ENCODE results near the gene FSD1.
"Not testable (repeated sequence)": the region's sequence is repeated elsewhere in the genome, so short reads cannot be mapped to it uniquely, and the experiment has no call there.

The FSD1 gene

DNA sequence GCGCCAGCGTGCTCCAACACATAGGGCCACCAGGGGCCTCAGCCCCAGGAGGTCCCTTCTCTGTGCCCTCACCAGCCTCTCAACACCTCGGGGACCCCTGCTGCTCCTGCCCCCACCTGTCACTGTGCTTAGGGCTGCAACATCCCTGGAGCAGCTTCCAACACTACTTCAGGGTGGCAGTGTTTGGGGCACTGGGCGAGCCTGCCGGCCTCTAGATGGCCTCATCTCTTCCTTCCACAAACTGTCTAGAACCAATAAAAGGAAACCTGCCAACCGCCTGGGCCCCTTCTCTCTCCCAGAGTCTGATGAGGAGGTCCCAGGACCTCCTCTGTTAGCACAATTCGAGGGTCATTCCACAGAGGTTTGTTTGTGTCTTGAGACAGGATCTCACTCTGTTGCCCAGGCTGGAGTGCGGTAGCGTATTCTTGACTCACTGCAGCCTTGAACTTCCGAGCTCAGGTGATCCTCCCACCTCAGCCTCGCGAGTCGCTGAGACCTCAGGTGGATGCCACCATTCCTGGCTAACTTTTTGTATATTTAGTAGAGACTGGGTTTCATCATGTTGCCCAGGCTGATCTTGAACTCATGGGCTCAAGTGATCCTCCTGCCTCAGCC lies 35.5 kb upstream of the FSD1 start:
- peaks cover 15 to 19% of the 10 kb centered on the region in 2 donors for H3K36me3 ChIP-seq (ENCODE audit: control insufficient read depth in 2 of 2, insufficient read depth in 2 of 2, low read length in 2 of 2)
- H3K27ac ChIP-seq (ENCODE audit: low read length) = no peak overlapping the region
- no peaks in the 10 kb centered on the region for H3K4me1 ChIP-seq (ENCODE audit: control insufficient read depth, insufficient read depth, low read length)
- no peaks in the 10 kb centered on the region for H3K27me3 ChIP-seq (ENCODE audit: control insufficient read depth in 1 of 2, insufficient read depth in 2 of 2, low read length in 2 of 2)
- no peak overlapping the region for H3K9ac ChIP-seq (ENCODE audit: low read length in 2 of 2)
- H3K4me3 ChIP-seq (ENCODE audit: low read length in 2 of 2) = no peak overlapping the region
- no peaks in the 10 kb centered on the region for H3K9me3 ChIP-seq (ENCODE audit: control insufficient read depth in 2 of 2, low read length in 2 of 2)

DNA sequence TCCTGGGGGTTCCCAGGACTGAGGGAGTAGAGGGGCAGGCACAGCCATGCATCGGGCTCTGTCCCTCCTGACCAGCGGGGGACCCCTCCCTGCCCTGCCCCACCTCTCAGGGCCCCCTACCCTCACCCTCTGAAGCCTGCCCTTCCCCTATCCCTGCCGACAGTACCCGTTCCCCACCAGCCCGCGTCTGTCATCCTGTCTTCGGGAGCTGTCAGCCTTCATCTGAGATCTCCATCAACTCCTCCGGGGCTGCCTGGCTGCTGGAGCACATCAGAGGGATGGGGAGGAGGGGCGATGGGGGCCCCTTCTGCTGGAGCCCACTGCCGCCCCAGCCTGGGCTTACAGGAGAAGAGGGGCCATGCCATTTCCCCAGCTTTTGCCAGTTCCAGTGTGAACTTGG lies 31.5 kb upstream of the FSD1 start:
- Histone ChIP-seq H3K27me3 (ENCODE audit: control insufficient read depth in 1 of 2, insufficient read depth in 2 of 2, low read length in 2 of 2) (peaks cover under 1 to 3% of the 10 kb centered on the region in 2 donors), H3K36me3 (ENCODE audit: control insufficient read depth in 2 of 2, insufficient read depth in 2 of 2, low read length in 2 of 2) (peaks cover 11 to 12% of the 10 kb centered on the region in 2 donors), H3K27ac (ENCODE audit: low read length) (no peak overlapping the region), H3K9me3 (ENCODE audit: control insufficient read depth in 2 of 2, low read length in 2 of 2) (no peaks in the 10 kb centered on the region), H3K4me3 (ENCODE audit: low read length in 2 of 2) (no peak overlapping the region), H3K9ac (ENCODE audit: low read length in 2 of 2) (no peak overlapping the region), H3K4me1 (ENCODE audit: control insufficient read depth, insufficient read depth, low read length) (no peaks in the 10 kb centered on the region)

DNA sequence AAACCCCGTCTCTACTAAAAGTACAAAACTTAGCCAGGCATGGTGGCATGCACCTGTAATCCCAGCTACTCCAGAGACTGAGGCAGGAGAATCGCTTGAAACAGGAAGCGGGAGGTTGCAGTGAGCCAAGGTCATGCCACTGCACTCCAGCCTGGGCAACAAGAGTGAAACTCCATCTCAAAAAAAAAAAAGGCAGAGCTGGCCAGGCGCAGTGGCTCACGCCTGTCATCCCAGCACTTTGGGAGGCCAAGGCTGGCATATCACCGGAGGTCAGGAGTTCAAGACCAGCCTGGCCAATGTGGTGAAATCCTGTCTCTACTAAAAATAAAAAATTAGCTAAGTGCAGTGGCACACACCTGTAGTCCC lies 30.1 kb upstream of the FSD1 start:
- not testable (repeated sequence) for H3K9me3 ChIP-seq (ENCODE audit: control insufficient read depth in 2 of 2, low read length in 2 of 2); H3K27ac ChIP-seq (ENCODE audit: low read length); H3K4me1 ChIP-seq (ENCODE audit: control insufficient read depth, insufficient read depth, low read length); H3K36me3 ChIP-seq (ENCODE audit: control insufficient read depth in 2 of 2, insufficient read depth in 2 of 2, low read length in 2 of 2); H3K9ac ChIP-seq (ENCODE audit: low read length in 2 of 2); H3K4me3 ChIP-seq (ENCODE audit: low read length in 2 of 2)
- H3K27me3 ChIP-seq (ENCODE audit: control insufficient read depth in 1 of 2, insufficient read depth in 2 of 2, low read length in 2 of 2) = peaks cover 7 to 11% of the 10 kb centered on the region in 2 donors

- Histone ChIP-seq H3K27ac (ENCODE audit: low read length) (no peak overlapping the region), H3K9ac (ENCODE audit: low read length in 2 of 2) (no peak overlapping the region), H3K27me3 (ENCODE audit: control insufficient read depth in 1 of 2, insufficient read depth in 2 of 2, low read length in 2 of 2) (peaks cover 18 to 29% of the 10 kb centered on the region in 2 donors)
These were observed 27.2 kb upstream of the FSD1 start for GRCh38 chr19:4277191-4277696.

GRCh38 chr19:4278010-4278409 lies 26.4 kb upstream of the FSD1 start:
- Histone ChIP-seq H3K9me3 (ENCODE audit: control insufficient read depth in 2 of 2, low read length in 2 of 2) (no peaks in the 10 kb centered on the region), H3K27me3 (ENCODE audit: control insufficient read depth in 1 of 2, insufficient read depth in 2 of 2, low read length in 2 of 2) (peaks cover 21 to 32% of the 10 kb centered on the region in 2 donors), H3K4me1 (ENCODE audit: control insufficient read depth, insufficient read depth, low read length) (peaks cover 9% of the 10 kb centered on the region), H3K36me3 (ENCODE audit: control insufficient read depth in 2 of 2, insufficient read depth in 2 of 2, low read length in 2 of 2) (no peaks in the 10 kb centered on the region), H3K9ac (ENCODE audit: low read length in 2 of 2) (no peak overlapping the region), H3K4me3 (ENCODE audit: low read length in 2 of 2) (no peak overlapping the region), H3K27ac (ENCODE audit: low read length) (no peak overlapping the region)

More at GRCh38 chr19:4277191-4277696, 27.2 kb upstream of the FSD1 start:
- Histone ChIP-seq H3K36me3 (ENCODE audit: control insufficient read depth in 2 of 2, insufficient read depth in 2 of 2, low read length in 2 of 2) (no peaks in the 10 kb centered on the region), H3K4me3 (ENCODE audit: low read length in 2 of 2) (no peak overlapping the region), H3K4me1 (ENCODE audit: control insufficient read depth, insufficient read depth, low read length) (peaks cover 9% of the 10 kb centered on the region), H3K9me3 (ENCODE audit: control insufficient read depth in 2 of 2, low read length in 2 of 2) (no peaks in the 10 kb centered on the region)

DNA sequence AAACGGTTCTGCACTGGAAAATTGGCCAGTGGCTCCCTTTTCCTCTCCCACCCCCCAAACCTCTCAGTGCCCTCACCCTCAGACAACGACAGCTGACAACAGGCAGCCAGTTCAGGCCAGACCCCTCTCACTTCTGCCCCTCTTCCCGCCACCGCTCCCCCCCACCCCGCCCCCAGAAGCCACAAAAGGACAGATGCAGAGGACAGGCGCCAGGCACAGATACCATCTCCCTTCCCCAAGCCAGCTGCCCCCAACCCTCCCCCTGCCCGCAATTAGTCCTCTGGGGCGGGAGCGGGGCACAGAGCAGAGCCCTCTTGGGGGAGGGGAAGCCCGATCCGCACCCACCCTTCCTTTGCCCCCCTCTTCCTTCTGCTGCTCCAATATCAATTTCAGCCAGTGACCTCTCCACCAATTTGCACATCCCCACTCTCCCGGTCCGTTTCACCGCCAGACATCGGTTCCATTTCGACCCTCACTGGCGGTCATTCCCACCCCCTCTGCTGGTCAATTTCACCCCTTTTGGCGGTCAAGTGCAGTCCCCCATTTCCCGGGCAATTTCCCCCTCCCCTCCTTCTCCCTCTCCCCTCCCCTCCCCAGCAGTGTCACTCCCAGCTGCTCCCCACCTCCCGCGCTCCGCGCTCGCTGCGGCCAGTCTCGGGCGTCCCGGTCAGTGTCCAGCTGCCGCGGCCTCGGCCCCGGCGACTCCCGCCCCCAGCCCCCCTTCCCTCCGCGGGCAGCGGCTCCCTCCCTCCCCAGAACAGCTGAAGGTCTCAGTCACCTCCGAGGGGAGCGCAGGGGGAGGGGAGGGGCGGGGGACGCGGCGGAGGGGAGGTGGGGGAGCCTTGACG lies 25.8 kb upstream of the FSD1 start, which contains the start of gene SHD:
Gene SHD (plus strand): TSS at position 848 of the 848 bp plus-strand sequence. CDS start 798 bp downstream, outside the sequence.
- Histone ChIP-seq H3K27me3 (ENCODE audit: control insufficient read depth in 1 of 2, insufficient read depth in 2 of 2, low read length in 2 of 2) (peaks cover 23 to 32% of the 10 kb centered on the region in 2 donors), H3K27ac (ENCODE audit: low read length) (no peak within 1 kb of the TSS), H3K4me1 (ENCODE audit: control insufficient read depth, insufficient read depth, low read length) (peaks cover 9% of the 10 kb centered on the region), H3K4me3 (ENCODE audit: low read length in 2 of 2) (no peak within 1 kb of the TSS), H3K36me3 (ENCODE audit: control insufficient read depth in 2 of 2, insufficient read depth in 2 of 2, low read length in 2 of 2) (no peaks in the 10 kb centered on the region), H3K9me3 (ENCODE audit: control insufficient read depth in 2 of 2, low read length in 2 of 2) (no peaks in the 10 kb centered on the region), H3K9ac (ENCODE audit: low read length in 2 of 2) (no peak within 1 kb of the TSS)

DNA sequence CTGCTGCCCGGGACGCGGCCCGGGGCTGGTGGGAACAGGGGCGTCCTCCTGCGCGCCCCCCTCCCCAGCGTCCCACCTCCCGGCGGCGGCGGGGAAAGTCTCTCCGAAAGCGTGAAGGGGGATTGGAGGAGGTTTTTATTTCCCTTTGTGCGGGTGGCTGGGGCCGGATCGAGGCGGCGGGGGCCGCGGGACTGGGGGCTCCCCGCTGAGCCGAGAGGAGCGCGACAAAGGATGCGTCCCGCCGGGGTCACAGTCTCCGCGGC lies 25.2 kb upstream of the FSD1 start:
- H3K4me3 ChIP-seq (ENCODE audit: low read length in 2 of 2) = no peak overlapping the region
- no peaks in the 10 kb centered on the region for H3K36me3 ChIP-seq (ENCODE audit: control insufficient read depth in 2 of 2, insufficient read depth in 2 of 2, low read length in 2 of 2)
- no peak overlapping the region for H3K9ac ChIP-seq (ENCODE audit: low read length in 2 of 2)
- H3K27me3 ChIP-seq (ENCODE audit: control insufficient read depth in 1 of 2, insufficient read depth in 2 of 2, low read length in 2 of 2) = peaks cover 23 to 32% of the 10 kb centered on the region in 2 donors
- no peak overlapping the region for H3K27ac ChIP-seq (ENCODE audit: low read length)
- peaks cover 9% of the 10 kb centered on the region for H3K4me1 ChIP-seq (ENCODE audit: control insufficient read depth, insufficient read depth, low read length)
- H3K9me3 ChIP-seq (ENCODE audit: control insufficient read depth in 2 of 2, low read length in 2 of 2) = no peaks in the 10 kb centered on the region

DNA sequence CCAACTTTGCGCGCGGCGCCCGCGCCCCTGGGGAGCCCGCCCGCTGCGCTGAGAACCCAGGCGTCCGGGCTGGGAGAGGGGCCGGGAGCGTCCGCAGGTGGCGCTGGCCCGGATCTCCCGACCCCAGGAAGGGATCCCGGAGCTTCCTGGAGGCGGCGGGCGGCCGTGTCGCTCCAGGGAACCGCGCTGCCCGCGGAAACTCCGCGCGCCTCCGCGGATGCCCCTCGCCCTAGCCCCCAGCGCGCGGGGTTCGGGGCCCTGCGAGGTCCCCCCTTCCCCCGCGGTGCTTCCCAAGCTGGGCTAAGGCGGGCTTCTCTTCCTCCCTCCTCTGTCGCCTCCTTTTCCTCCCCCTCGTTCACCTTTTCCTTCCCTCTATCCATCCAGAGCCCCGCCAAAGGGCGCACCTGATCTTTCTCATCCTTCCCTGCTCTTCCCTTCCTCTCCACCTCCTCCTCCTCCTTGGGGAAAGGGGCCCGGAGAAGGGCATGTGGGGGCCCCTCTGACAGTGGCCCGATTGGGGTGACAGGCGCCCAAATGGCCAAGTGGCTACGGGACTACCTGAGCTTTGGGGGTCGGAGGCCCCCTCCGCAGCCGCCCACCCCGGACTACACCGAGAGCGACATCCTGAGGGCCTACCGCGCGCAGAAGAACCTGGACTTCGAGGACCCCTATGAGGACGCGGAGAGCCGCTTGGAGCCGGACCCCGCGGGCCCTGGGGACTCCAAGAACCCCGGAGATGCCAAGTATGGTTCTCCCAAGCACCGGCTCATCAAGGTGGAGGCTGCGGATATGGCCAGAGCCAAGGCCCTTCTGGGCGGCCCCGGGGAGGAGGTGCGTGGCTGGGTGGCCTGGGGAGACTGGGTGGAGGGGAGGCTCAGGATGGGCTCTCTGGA lies 24.6 kb upstream of the FSD1 start:
- no peaks in the 10 kb centered on the region for H3K36me3 ChIP-seq (ENCODE audit: control insufficient read depth in 2 of 2, insufficient read depth in 2 of 2, low read length in 2 of 2)
- H3K27me3 ChIP-seq (ENCODE audit: control insufficient read depth in 1 of 2, insufficient read depth in 2 of 2, low read length in 2 of 2) = peaks cover 27 to 37% of the 10 kb centered on the region in 2 donors
- H3K4me3 ChIP-seq (ENCODE audit: low read length in 2 of 2) = no peak overlapping the region
- no peak overlapping the region for H3K9ac ChIP-seq (ENCODE audit: low read length in 2 of 2)
- H3K9me3 ChIP-seq (ENCODE audit: control insufficient read depth in 2 of 2, low read length in 2 of 2) = no peaks in the 10 kb centered on the region
- H3K4me1 ChIP-seq (ENCODE audit: control insufficient read depth, insufficient read depth, low read length) = peaks cover 9% of the 10 kb centered on the region
- H3K27ac ChIP-seq (ENCODE audit: low read length) = no peak overlapping the region

GRCh38 chr19:4284176-4284958 lies 20.0 kb upstream of the FSD1 start:
- Histone ChIP-seq H3K9ac (ENCODE audit: low read length in 2 of 2) (no peak overlapping the region), H3K9me3 (ENCODE audit: control insufficient read depth in 2 of 2, low read length in 2 of 2) (no peaks in the 10 kb centered on the region), H3K36me3 (ENCODE audit: control insufficient read depth in 2 of 2, insufficient read depth in 2 of 2, low read length in 2 of 2) (no peaks in the 10 kb centered on the region), H3K4me3 (ENCODE audit: low read length in 2 of 2) (no peak overlapping the region), H3K27ac (ENCODE audit: low read length) (no peak overlapping the region), H3K27me3 (ENCODE audit: control insufficient read depth in 1 of 2, insufficient read depth in 2 of 2, low read length in 2 of 2) (peaks cover 24 to 30% of the 10 kb centered on the region in 2 donors), H3K4me1 (ENCODE audit: control insufficient read depth, insufficient read depth, low read length) (peaks cover 7% of the 10 kb centered on the region)

- no peaks in the 10 kb centered on the region for H3K9me3 ChIP-seq (ENCODE audit: control insufficient read depth in 2 of 2, low read length in 2 of 2)
- no peak overlapping the region for H3K9ac ChIP-seq (ENCODE audit: low read length in 2 of 2)
- peaks cover 2% of the 10 kb centered on the region for H3K4me1 ChIP-seq (ENCODE audit: control insufficient read depth, insufficient read depth, low read length)
- peaks cover 22 to 24% of the 10 kb centered on the region in 2 donors for H3K27me3 ChIP-seq (ENCODE audit: control insufficient read depth in 1 of 2, insufficient read depth in 2 of 2, low read length in 2 of 2)
- no peaks in the 10 kb centered on the region for H3K36me3 ChIP-seq (ENCODE audit: control insufficient read depth in 2 of 2, insufficient read depth in 2 of 2, low read length in 2 of 2)
- no peak overlapping the region for H3K27ac ChIP-seq (ENCODE audit: low read length)
- H3K4me3 ChIP-seq (ENCODE audit: low read length in 2 of 2) = no peak overlapping the region
These were observed 19.4 kb upstream of the FSD1 start for GRCh38 chr19:4284974-4285373.
